Activated CD4-positive, alpha-beta T cell treated with anti-CD3 and anti-CD28 coated beads, Interleukin-2, amount 50 U/mL, for 16 hours (primary cell): ENCODE results near the gene ATP2A3.

Source experiments
- DNase-seq: peaks from one replicate; pipeline ENCODE4 v3.0.0-alpha.2; 2020

ATP2A3 gene

GRCh38 chr17:3907483-3908216, 56.6 kb downstream of the ATP2A3 start:
- no peak for DNase-seq

- DNase-seq = no peak
Observed at GRCh38 chr17:3906881-3907280, 57.4 kb downstream of the ATP2A3 start.

GRCh38 chr17:3905017-3905520, 59.2 kb downstream of the ATP2A3 start:
- no peak for DNase-seq

- DNase-seq = no peak
Observed at GRCh38 chr17:3904501-3904900, 59.7 kb downstream of the ATP2A3 start.

- no peak for DNase-seq
Observed at GRCh38 chr17:3903881-3904290, 60.4 kb downstream of the ATP2A3 start.

- no peak for DNase-seq
Observed at GRCh38 chr17:3903051-3903825, 61.0 kb downstream of the ATP2A3 start.

GRCh38 chr17:3900646-3901045, 63.6 kb downstream of the ATP2A3 start:
- no peak for DNase-seq

- DNase-seq = no peak
Observed at GRCh38 chr17:3897731-3898130, 66.5 kb downstream of the ATP2A3 start.

GRCh38 chr17:3896968-3897235, 67.3 kb downstream of the ATP2A3 start:
- DNase-seq = no peak

- no peak for DNase-seq
Observed at GRCh38 chr17:3896108-3896967, 67.9 kb downstream of the ATP2A3 start.

- no peak for DNase-seq
Observed at GRCh38 chr17:3895354-3895753, 68.9 kb downstream of the ATP2A3 start.

GRCh38 chr17:3894911-3895343, 69.3 kb downstream of the ATP2A3 start:
- DNase-seq = no peak

- no peak for DNase-seq
Observed at GRCh38 chr17:3894188-3894587, 70.0 kb downstream of the ATP2A3 start.

- no peak for DNase-seq
Observed at GRCh38 chr17:3893720-3894116, 70.5 kb downstream of the ATP2A3 start.

- DNase-seq = peak; percentile 91
Observed at GRCh38 chr17:3893003-3893719, 71.1 kb downstream of the ATP2A3 start, which contains the start of gene CAMKK1. Gene CAMKK1, minus strand, starts transcription at chr17:3893053. Its CDS starts 7,366 bp downstream, at chr17:3885687.

- DNase-seq = peak; percentile 56
Observed at GRCh38 chr17:3892095-3892998, 71.9 kb downstream of the ATP2A3 start.

- DNase-seq = no peak
Observed at GRCh38 chr17:3891626-3892094, 72.6 kb downstream of the ATP2A3 start.

- DNase-seq = no peak
Observed at GRCh38 chr17:3890878-3891219, 73.4 kb downstream of the ATP2A3 start.

GRCh38 chr17:3890082-3890877, 74.0 kb downstream of the ATP2A3 start:
- no peak for DNase-seq

GRCh38 chr17:3889325-3890012, 74.8 kb downstream of the ATP2A3 start:
- DNase-seq = no peak
